HEK293 (cell line): ENCODE results near the gene EDN1.

ENCODE experiments used
- CTCF ChIA-PET: fragments of 350-600 bp; formaldehyde crosslinking; extraction: SDS; loops from one replicate; lab custom pipeline; 2021; ENCODE audit warnings: antibody characterized with exemption; lab: Yijun Ruan, JAX
- POLR2A ChIA-PET: fragments of 300-600 bp; formaldehyde crosslinking; extraction: SDS; loops from one replicate; lab custom pipeline; 2020; ENCODE audit warnings: antibody characterized with exemption, inconsistent platforms; lab: Yijun Ruan, JAX
- H3K27ac ChIP-seq: fragments of 200-500 bp; sonication (Bioruptor generic); 2 replicates; pipeline ENCODE4 v1.5.1; 2014; ENCODE audit warnings: low read depth, low read length, control low read depth, inconsistent platforms; ENCODE audit errors: extremely low read depth
- H3K36me3 ChIP-seq, 2 experiments: fragments of 200-500 bp in 1 of 2; sonication (Bioruptor generic) in 1 of 2; 1 replicate in 1 of 2; 2 replicates in 1 of 2; pipeline ENCODE4 v1.5.1; 2014 to 2017; ENCODE audit warnings: inconsistent platforms in 2 of 2, low read length in 2 of 2; ENCODE audit not compliant: control insufficient read depth in 2 of 2, insufficient read depth in 1 of 2
- H3K4me1 ChIP-seq: fragments of 200-500 bp; sonication (Bioruptor generic); 2 replicates; pipeline ENCODE4 v1.5.1; 2014; ENCODE audit warnings: mild to moderate bottlenecking, low read length, inconsistent platforms; ENCODE audit not compliant: control insufficient read depth, insufficient read depth
- H3K4me3 ChIP-seq: 2 replicates; pipeline ENCODE4 v1.5.1; 2011; ENCODE audit warnings: low read depth, mild to moderate bottlenecking, control low read depth, low read length, moderate library complexity
- H3K9me3 ChIP-seq: fragments of 200-500 bp; sonication (Bioruptor generic); 2 replicates; pipeline ENCODE4 v1.5.1; 2014; ENCODE audit warnings: low read depth, low read length, inconsistent platforms; ENCODE audit not compliant: control insufficient read depth, insufficient read depth
- KLF10 ChIP-seq: fragments of 450-650 bp; IDR thresholded peaks from 2 replicates; pipeline ENCODE4 v1.5.1; 2018; ENCODE audit warnings: missing biosample characterization, mild to moderate bottlenecking, missing genetic modification characterization
- MEIS1 ChIP-seq: sonication (generic); formaldehyde crosslinking; IDR thresholded peaks from 2 replicates; pipeline ENCODE4 v1.8.1; 2022; ENCODE audit warnings: missing genetic modification reagents, mild to moderate bottlenecking, borderline replicate concordance
- TCF7L2 ChIP-seq: IDR thresholded peaks from 2 replicates; pipeline ENCODE4 v1.6.1; 2011; ENCODE audit warnings: low read depth, mild to moderate bottlenecking, inconsistent platforms, low read length, moderate library complexity, borderline replicate concordance
- ZBTB8A ChIP-seq: fragments of 450-650 bp; formaldehyde crosslinking; IDR thresholded peaks from 2 replicates; pipeline ENCODE4 v1.5.1; 2016; ENCODE audit warnings: missing biosample characterization, missing genetic modification characterization
- ZFP37 ChIP-seq: fragments of 450-650 bp; formaldehyde crosslinking; IDR thresholded peaks from 2 replicates; pipeline ENCODE4 v1.5.1; 2016; ENCODE audit warnings: missing biosample characterization, missing genetic modification characterization
- ZFP41 ChIP-seq: fragments of 450-650 bp; formaldehyde crosslinking; IDR thresholded peaks from 2 replicates; pipeline ENCODE4 v1.5.1; 2016; ENCODE audit warnings: missing biosample characterization, missing genetic modification characterization, borderline replicate concordance
- ZNF133 ChIP-seq: fragments of 450-650 bp; formaldehyde crosslinking; IDR thresholded peaks from 2 replicates; pipeline ENCODE4 v1.5.1; 2016; ENCODE audit warnings: missing biosample characterization, missing genetic modification characterization
- ZNF23 ChIP-seq: fragments of 450-650 bp; formaldehyde crosslinking; IDR thresholded peaks from 2 replicates; pipeline ENCODE4 v1.5.1; 2016; ENCODE audit warnings: missing biosample characterization, missing genetic modification characterization, borderline replicate concordance
- ZNF350 ChIP-seq: fragments of 450-650 bp; formaldehyde crosslinking; IDR thresholded peaks from 2 replicates; pipeline ENCODE4 v1.5.0; 2017; ENCODE audit warnings: missing biosample characterization, mild to moderate bottlenecking, missing genetic modification characterization
- ZNF354C ChIP-seq: fragments of 450-650 bp; formaldehyde crosslinking; IDR thresholded peaks from 2 replicates; pipeline ENCODE4 v1.5.1; 2016; ENCODE audit warnings: missing biosample characterization, missing genetic modification characterization, low read depth, borderline replicate concordance
- ZNF37A ChIP-seq: fragments of 450-650 bp; IDR thresholded peaks from 2 replicates; pipeline ENCODE4 v1.5.1; 2018; ENCODE audit warnings: missing biosample characterization, missing genetic modification characterization
- ZNF514 ChIP-seq: fragments of 450-650 bp; formaldehyde crosslinking; IDR thresholded peaks from 2 replicates; pipeline ENCODE4 v1.5.1; 2016; ENCODE audit warnings: missing biosample characterization, missing genetic modification characterization
- ZNF555 ChIP-seq: fragments of 450-650 bp; formaldehyde crosslinking; conservative IDR thresholded peaks from 2 replicates; pipeline ENCODE4 v1.5.1; 2017; ENCODE audit warnings: missing biosample characterization, mild to moderate bottlenecking, missing genetic modification characterization, inconsistent platforms
- ZNF561 ChIP-seq: fragments of 450-650 bp; IDR thresholded peaks from 2 replicates; pipeline ENCODE4 v1.5.1; 2018; ENCODE audit warnings: missing biosample characterization, missing genetic modification characterization, borderline replicate concordance
- ZNF585B ChIP-seq: fragments of 450-650 bp; formaldehyde crosslinking; IDR thresholded peaks from 2 replicates; pipeline ENCODE4 v1.5.1; 2016; ENCODE audit warnings: missing biosample characterization, missing genetic modification characterization
- ZNF701 ChIP-seq: fragments of 450-650 bp; formaldehyde crosslinking; IDR thresholded peaks from 2 replicates; pipeline ENCODE4 v1.5.1; 2016; ENCODE audit warnings: missing biosample characterization, missing genetic modification characterization
- ZNF777 ChIP-seq: fragments of 450-650 bp; formaldehyde crosslinking; IDR thresholded peaks from 2 replicates; pipeline ENCODE4 v1.5.1; 2017; ENCODE audit warnings: missing biosample characterization, missing genetic modification characterization, borderline replicate concordance
- ZNF791 ChIP-seq: fragments of 450-650 bp; formaldehyde crosslinking; IDR thresholded peaks from 2 replicates; pipeline ENCODE4 v1.5.1; 2016; ENCODE audit warnings: missing biosample characterization, missing genetic modification characterization
- TF ChIP-seq, protein P1 (sequence below): fragments of 450-650 bp; IDR thresholded peaks from 2 replicates; pipeline ENCODE4 v1.5.1; 2018; ENCODE audit warnings: missing biosample characterization, mild to moderate bottlenecking, missing genetic modification characterization
- TF ChIP-seq, protein P2 (sequence below): fragments of 450-650 bp; formaldehyde crosslinking; IDR thresholded peaks from 2 replicates; pipeline ENCODE4 v1.5.1; 2016; ENCODE audit warnings: missing biosample characterization, missing genetic modification characterization

The EDN1 gene

DNA sequence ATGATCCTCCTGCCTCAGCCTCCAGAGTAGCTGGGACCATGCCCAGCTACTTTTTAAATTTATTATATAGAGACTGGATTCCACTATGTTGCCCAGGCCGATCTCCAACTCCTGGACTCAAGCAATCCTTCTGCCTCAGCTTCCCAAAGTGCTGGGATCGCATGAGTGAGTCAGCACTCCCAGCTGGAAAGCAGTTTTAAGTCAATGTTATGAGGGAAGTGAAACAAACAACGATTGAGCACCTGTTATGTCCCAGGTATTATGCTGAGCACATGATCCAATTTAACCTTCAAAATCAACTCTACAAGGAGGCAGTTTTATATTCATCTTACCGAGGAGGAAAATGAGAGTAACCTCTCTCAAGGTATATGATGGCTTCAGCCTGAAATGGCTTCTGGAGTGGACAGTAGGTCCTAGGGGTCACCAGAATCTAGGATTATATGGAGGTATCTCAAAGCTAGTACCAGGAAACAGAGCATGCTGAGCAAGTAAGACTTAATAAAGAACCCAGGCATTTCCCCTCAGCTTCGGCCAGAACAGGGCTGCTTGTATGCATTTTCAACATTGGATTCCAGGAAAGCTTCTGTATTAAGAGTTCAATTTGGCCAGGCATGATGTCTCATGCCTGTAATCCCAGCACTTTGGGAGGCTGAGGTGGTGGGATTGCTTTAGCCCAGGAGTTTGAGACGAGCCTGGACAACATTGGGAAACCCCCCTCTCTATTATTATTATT lies 55.0 kb downstream of the EDN1 start:
- CTCF ChIA-PET, result interaction anchor here (0.6 to 2.4 kb wide), 3 partner anchors 64 to 137 kb away, joined by 3 to 8 read pairs (median 3); no protein-coding TSS in a partner anchor
- POLR2A ChIA-PET, result no interaction called here
- Histone ChIP-seq H3K36me3 (no peaks in the 10 kb centered on the region), H3K4me3 (no peak overlapping the region), H3K27ac (no peak overlapping the region), H3K4me1 (no peaks in the 10 kb centered on the region; the same call in 1 of the 2 replicates), H3K9me3 (no peaks in the 10 kb centered on the region)
- TF ChIP-seq ZNF133 (tag by site-specific recombination), result no peak
- TF ChIP-seq ZNF777 (tag by site-specific recombination), result no peak
- TF ChIP-seq ZNF585B (tag by site-specific recombination), result no peak
- TF ChIP-seq ZNF37A (tag by site-specific recombination), result no peak
- TF ChIP-seq ZNF555 (tag by site-specific recombination), result no peak
- TF ChIP-seq ZBTB8A (tag by site-specific recombination), result no peak
- no peak for TF ChIP-seq ZNF701
- no peak for TF ChIP-seq ZNF350 (tag by site-specific recombination)
- TF ChIP-seq ZNF354C (tag by site-specific recombination), result no peak
- no peak for TF ChIP-seq ZNF561 (tag by site-specific recombination)
- TF ChIP-seq ZNF514 (tag by site-specific recombination), result no peak
- no peak for TF ChIP-seq KLF10
- TF ChIP-seq, protein P1, sequence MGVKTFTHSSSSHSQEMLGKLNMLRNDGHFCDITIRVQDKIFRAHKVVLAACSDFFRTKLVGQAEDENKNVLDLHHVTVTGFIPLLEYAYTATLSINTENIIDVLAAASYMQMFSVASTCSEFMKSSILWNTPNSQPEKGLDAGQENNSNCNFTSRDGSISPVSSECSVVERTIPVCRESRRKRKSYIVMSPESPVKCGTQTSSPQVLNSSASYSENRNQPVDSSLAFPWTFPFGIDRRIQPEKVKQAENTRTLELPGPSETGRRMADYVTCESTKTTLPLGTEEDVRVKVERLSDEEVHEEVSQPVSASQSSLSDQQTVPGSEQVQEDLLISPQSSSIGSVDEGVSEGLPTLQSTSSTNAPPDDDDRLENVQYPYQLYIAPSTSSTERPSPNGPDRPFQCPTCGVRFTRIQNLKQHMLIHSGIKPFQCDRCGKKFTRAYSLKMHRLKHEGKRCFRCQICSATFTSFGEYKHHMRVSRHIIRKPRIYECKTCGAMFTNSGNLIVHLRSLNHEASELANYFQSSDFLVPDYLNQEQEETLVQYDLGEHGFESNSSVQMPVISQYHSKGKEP (tag by site-specific recombination), result no peak
- TF ChIP-seq MEIS1 (CRISPR knock-in tag), result no peak

GRCh38 chr6:12345694-12346058 lies 55.5 kb downstream of the EDN1 start:
- H3K9me3 ChIP-seq, result no peaks in the 10 kb centered on the region
- ChIA-PET CTCF (no interaction called here), POLR2A (no interaction called here)
- H3K27ac ChIP-seq, result no peak overlapping the region
- H3K4me1 ChIP-seq, result no peaks in the 10 kb centered on the region; the same call in 1 of the 2 replicates
- H3K36me3 ChIP-seq, result no peaks in the 10 kb centered on the region
- no peak overlapping the region for H3K4me3 ChIP-seq
- no peak for TF ChIP-seq ZNF23 (tag by site-specific recombination)
- no peak for TF ChIP-seq ZFP37 (tag by site-specific recombination)
- TF ChIP-seq ZNF37A (tag by site-specific recombination), result no peak
- no peak for TF ChIP-seq TCF7L2
- no peak for TF ChIP-seq ZNF791 (tag by site-specific recombination)
- no peak for TF ChIP-seq ZFP41 (tag by site-specific recombination)
- TF ChIP-seq, protein P2, sequence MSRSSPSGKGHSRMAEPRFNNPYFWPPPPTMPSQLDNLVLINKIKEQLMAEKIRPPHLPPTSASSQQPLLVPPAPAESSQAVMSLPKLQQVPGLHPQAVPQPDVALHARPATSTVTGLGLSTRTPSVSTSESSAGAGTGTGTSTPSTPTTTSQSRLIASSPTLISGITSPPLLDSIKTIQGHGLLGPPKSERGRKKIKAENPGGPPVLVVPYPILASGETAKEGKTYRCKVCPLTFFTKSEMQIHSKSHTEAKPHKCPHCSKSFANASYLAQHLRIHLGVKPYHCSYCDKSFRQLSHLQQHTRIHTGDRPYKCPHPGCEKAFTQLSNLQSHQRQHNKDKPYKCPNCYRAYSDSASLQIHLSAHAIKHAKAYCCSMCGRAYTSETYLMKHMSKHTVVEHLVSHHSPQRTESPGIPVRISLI (tag by site-specific recombination), result no peak
